IPS-15b (cell line): ENCODE results near the gene LCTL.

Source experiments
- H3K27me3 ChIP-seq: one replicate; pipeline ENCODE4 v1.6.1; 2013; ENCODE audit warnings: low read length; ENCODE audit not compliant: control insufficient read depth, insufficient read depth
- H3K36me3 ChIP-seq: one replicate; pipeline ENCODE4 v1.6.1; 2013; ENCODE audit warnings: low read length; ENCODE audit not compliant: control insufficient read depth, insufficient read depth
- H3K4me1 ChIP-seq: one replicate; pipeline ENCODE4 v1.6.1; 2013; ENCODE audit warnings: mild to moderate bottlenecking, low read length; ENCODE audit not compliant: control insufficient read depth, insufficient read depth
- H3K4me3 ChIP-seq: one replicate; pipeline ENCODE4 v1.5.1; 2013; ENCODE audit warnings: low read depth, low read length
- H3K9ac ChIP-seq: one replicate; pipeline ENCODE4 v1.6.1; 2013; ENCODE audit warnings: low read depth, mild to moderate bottlenecking, low read length
- H3K9me3 ChIP-seq: one replicate; pipeline ENCODE4 v1.6.1; 2013; ENCODE audit warnings: mild to moderate bottlenecking, low read length; ENCODE audit not compliant: control insufficient read depth, insufficient read depth

LCTL gene

DNA sequence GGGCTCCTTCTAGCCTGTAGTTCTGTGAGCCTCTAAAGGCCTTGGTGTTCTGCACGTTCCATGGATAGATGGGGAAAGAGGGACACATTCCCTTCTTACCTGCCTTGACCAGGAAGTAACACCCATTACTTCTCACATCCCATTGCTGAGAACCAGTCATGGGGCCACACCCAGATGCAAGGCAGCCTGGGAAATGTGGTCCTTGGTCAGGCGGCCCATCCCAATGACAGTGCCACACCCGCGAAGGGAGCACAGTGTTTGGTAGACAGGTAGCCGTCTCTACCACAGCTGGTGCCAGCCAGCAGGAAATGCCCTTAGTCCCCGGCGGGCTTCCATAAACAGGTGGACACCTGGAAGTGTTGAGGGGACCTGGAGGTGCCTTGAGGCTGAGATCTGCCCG lies 23.2 kb upstream of the LCTL start:
- Histone ChIP-seq H3K27me3 (no peaks in the 10 kb centered on the region), H3K9me3 (no peaks in the 10 kb centered on the region), H3K4me3 (peak overlapping the region; percentile 26), H3K9ac (no peak overlapping the region), H3K36me3 (no peaks in the 10 kb centered on the region), H3K4me1 (no peaks in the 10 kb centered on the region)

DNA sequence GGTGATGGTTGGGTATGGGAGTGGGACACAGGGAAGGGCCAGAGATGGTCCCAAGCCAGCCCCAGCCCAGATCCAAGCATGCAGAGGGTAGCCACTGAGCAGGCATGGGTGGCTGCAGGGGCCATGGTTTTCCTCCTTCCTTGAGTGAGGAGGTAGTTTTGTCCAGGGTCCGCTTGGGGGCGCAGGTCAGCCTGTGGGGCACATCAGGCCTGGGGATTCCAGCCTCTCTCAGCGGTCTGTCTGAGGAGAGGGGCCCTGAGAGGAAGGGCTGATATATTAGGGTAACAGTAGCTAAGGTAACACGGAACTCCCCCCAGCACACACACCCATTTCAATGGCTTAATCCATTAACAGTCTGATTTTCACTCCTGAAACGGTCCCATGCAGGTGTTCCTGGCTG lies 22.7 kb upstream of the LCTL start:
- H3K4me1 ChIP-seq = no peaks in the 10 kb centered on the region
- H3K9me3 ChIP-seq = no peaks in the 10 kb centered on the region
- no peak overlapping the region for H3K9ac ChIP-seq
- no peaks in the 10 kb centered on the region for H3K36me3 ChIP-seq
- peak overlapping the region; percentile 26 for H3K4me3 ChIP-seq
- no peaks in the 10 kb centered on the region for H3K27me3 ChIP-seq

GRCh38 chr15:66587749-66588148 lies 22.0 kb upstream of the LCTL start:
- H3K36me3 ChIP-seq = no peaks in the 10 kb centered on the region
- H3K4me1 ChIP-seq = no peaks in the 10 kb centered on the region
- no peak overlapping the region for H3K9ac ChIP-seq
- no peaks in the 10 kb centered on the region for H3K9me3 ChIP-seq
- no peak overlapping the region for H3K4me3 ChIP-seq
- no peaks in the 10 kb centered on the region for H3K27me3 ChIP-seq

- no peak overlapping the region for H3K9ac ChIP-seq
- H3K4me1 ChIP-seq = no peaks in the 10 kb centered on the region
- no peaks in the 10 kb centered on the region for H3K36me3 ChIP-seq
- H3K4me3 ChIP-seq = no peak overlapping the region
- H3K9me3 ChIP-seq = no peaks in the 10 kb centered on the region
- H3K27me3 ChIP-seq = no peaks in the 10 kb centered on the region
These were observed 21.2 kb upstream of the LCTL start for GRCh38 chr15:66587020-66587419.

GRCh38 chr15:66586155-66586976 lies 20.6 kb upstream of the LCTL start:
- Histone ChIP-seq H3K9ac (no peak overlapping the region), H3K4me3 (no peak overlapping the region), H3K36me3 (no peaks in the 10 kb centered on the region), H3K27me3 (no peaks in the 10 kb centered on the region), H3K9me3 (no peaks in the 10 kb centered on the region), H3K4me1 (no peaks in the 10 kb centered on the region)

- no peaks in the 10 kb centered on the region for H3K4me1 ChIP-seq
- H3K4me3 ChIP-seq = no peak overlapping the region
- no peaks in the 10 kb centered on the region for H3K27me3 ChIP-seq
- H3K9me3 ChIP-seq = no peaks in the 10 kb centered on the region
- no peak overlapping the region for H3K9ac ChIP-seq
- H3K36me3 ChIP-seq = no peaks in the 10 kb centered on the region
These were observed 16.3 kb upstream of the LCTL start for GRCh38 chr15:66581972-66582537.

- H3K4me1 ChIP-seq = no peaks in the 10 kb centered on the region
- no peak overlapping the region for H3K4me3 ChIP-seq
These were observed 14.8 kb upstream of the LCTL start for GRCh38 chr15:66580643-66581042.

DNA sequence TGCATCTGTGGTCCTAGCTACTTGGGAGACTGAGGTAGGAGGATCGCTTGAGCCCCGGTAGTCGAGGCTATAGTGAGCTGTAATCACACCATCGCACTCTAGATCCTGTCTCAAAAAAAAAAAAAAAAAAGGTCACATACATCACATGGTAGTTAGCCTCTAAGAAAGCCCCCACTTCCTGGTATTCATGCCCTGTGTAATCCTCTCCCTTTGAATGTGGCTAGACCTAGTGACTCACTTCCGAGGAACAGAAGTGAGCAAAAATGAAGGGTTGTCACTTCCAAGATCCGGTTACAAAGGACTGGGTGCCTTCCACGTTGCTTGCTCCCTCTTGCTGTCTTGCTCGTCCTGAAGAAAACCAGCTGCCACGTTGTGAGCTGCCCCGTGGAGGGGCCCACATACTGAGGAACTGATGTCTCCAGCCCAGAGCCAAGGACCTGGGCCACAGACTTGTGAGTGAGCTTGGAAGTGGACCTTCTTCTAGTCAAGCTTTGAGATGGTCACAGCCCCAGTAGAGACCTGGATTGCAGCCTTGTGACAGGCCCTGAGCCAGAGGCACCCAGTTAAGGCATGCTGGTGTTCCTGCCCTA lies 12.6 kb upstream of the LCTL start:
- Histone ChIP-seq H3K4me3 (no peak overlapping the region), H3K36me3 (no peaks in the 10 kb centered on the region), H3K4me1 (no peaks in the 10 kb centered on the region), H3K9ac (no peak overlapping the region), H3K9me3 (no peaks in the 10 kb centered on the region), H3K27me3 (no peaks in the 10 kb centered on the region)

More at GRCh38 chr15:66580643-66581042, 14.8 kb upstream of the LCTL start:
- Histone ChIP-seq H3K36me3 (no peaks in the 10 kb centered on the region), H3K9ac (no peak overlapping the region), H3K9me3 (no peaks in the 10 kb centered on the region), H3K27me3 (no peaks in the 10 kb centered on the region)

- H3K9me3 ChIP-seq = no peaks in the 10 kb centered on the region
- no peak overlapping the region for H3K9ac ChIP-seq
- no peaks in the 10 kb centered on the region for H3K4me1 ChIP-seq
- no peak overlapping the region for H3K4me3 ChIP-seq
- no peaks in the 10 kb centered on the region for H3K36me3 ChIP-seq
- H3K27me3 ChIP-seq = no peaks in the 10 kb centered on the region
These were observed 8.8 kb upstream of the LCTL start for GRCh38 chr15:66574596-66574950.

DNA sequence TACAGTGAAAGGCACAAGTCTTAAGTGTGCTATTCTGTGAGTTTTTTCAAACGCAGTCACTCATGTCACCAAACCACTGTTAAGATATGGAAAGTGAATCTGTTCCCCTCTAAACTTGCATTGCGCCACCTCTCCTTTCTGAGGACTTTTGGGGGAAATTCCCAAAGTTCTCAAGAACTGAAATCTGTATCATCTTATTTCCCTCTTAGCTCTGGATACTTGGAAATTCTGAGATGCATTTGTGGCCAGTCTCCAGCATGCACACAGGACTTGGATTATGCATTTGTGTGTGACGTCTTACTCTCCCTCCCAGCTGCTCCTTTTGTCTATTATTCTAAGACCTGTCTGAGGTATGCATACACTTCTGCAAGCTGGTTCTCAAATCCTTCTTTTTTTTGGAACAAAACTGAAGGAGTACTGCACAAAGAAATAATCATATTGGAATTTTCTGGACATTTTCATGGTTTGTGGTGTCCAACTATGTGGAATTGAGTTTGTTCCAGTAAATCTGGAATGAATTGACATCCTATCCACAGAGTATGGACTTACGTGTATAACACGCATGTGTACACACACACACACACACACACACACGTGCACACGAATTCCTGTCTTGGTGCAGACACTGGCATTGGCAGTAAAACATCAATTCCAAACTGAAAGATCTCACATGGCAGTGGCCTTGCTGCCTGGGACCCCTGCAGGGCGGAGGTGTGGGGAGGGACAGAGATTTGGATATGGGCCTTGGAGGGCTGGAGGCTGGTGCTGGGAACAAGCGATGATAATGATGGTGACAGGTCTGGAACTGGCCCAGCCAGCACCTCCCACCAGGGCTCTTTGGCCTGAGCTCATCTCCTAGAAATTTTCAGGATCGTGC lies 8.2 kb upstream of the LCTL start:
- Histone ChIP-seq H3K4me3 (no peak overlapping the region), H3K9me3 (no peaks in the 10 kb centered on the region), H3K27me3 (no peaks in the 10 kb centered on the region), H3K9ac (no peak overlapping the region), H3K4me1 (no peaks in the 10 kb centered on the region), H3K36me3 (no peaks in the 10 kb centered on the region)

DNA sequence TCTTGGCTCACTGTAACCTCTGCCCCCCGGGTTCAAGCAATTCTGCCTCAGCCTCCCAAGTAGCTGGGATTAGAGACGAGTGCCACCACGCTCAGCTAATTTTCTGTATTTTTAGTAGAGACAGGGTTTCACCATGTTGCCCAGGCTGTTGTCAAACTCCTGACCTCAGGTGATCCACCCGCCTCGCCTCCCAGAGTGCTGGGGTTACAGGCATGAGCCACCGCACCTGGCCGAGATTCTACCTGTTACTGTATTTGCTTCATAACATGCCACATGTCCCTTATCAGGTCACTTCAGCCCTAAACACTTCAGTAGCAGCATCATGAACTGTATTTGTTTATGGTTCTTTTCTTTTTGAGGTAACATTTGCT lies 7.5 kb upstream of the LCTL start:
- Histone ChIP-seq H3K9ac (no peak overlapping the region), H3K9me3 (no peaks in the 10 kb centered on the region), H3K27me3 (no peaks in the 10 kb centered on the region), H3K4me3 (no peak overlapping the region), H3K4me1 (no peaks in the 10 kb centered on the region), H3K36me3 (no peaks in the 10 kb centered on the region)
